Lung (tissue), 12 donors: ENCODE data around the gene NHERF2. TPM values are rescaled to one million over a fixed set of nuclear protein-coding genes. Genes with fewer than 3 reads are reported as not detected.
A peak's percentile ranks its signal among the peaks of the same experiment; 100 is the strongest.

Experiments used
- ATAC-seq: fragments of 200-7000 bp; cut with Tn5 transposase; one replicate; pipeline ENCODE4 v1.9.1; 2020; ENCODE audit warnings: moderate number of reproducible peaks; ENCODE audit not compliant: insufficient read depth, low FRiP score
- DNase-seq, 3 donors: peaks; one replicate each; pipeline ENCODE4 v3.0.0-alpha.2; 2013 to 2017
- H3K27ac ChIP-seq, 2 donors: one replicate each; pipeline ENCODE4 v1.5.1; 2013; ENCODE audit warnings: mild to moderate bottlenecking in 2 of 2, moderate library complexity in 2 of 2, control low read depth in 1 of 2, inconsistent platforms in 1 of 2, low read depth in 1 of 2, low read length in 1 of 2
- H3K27me3 ChIP-seq, 3 donors: one replicate each; pipeline ENCODE4 v1.5.1; 2013; ENCODE audit warnings: low read length in 2 of 3; ENCODE audit not compliant: control insufficient read depth in 3 of 3, insufficient read depth in 3 of 3
- H3K36me3 ChIP-seq, 4 donors: one replicate each; pipeline ENCODE4 v1.5.1; 2013; ENCODE audit warnings: low read length in 4 of 4, mild to moderate bottlenecking in 1 of 4, moderate library complexity in 1 of 4; ENCODE audit not compliant: control insufficient read depth in 4 of 4, insufficient read depth in 4 of 4
- H3K4me1 ChIP-seq, 5 donors: one replicate each; pipeline ENCODE4 v1.5.1; 2013; ENCODE audit warnings: low read length in 5 of 5, mild to moderate bottlenecking in 2 of 5, moderate library complexity in 1 of 5; ENCODE audit not compliant: control insufficient read depth in 5 of 5, insufficient read depth in 5 of 5
- H3K4me3 ChIP-seq: one replicate; pipeline ENCODE4 v1.5.1; 2013; ENCODE audit warnings: mild to moderate bottlenecking, control low read depth, moderate library complexity
- H3K9ac ChIP-seq, 2 donors: one replicate each; pipeline ENCODE4 v1.5.1; 2013; ENCODE audit warnings: low read length in 2 of 2, control low read depth in 1 of 2; ENCODE audit not compliant: insufficient read depth in 1 of 2
- H3K9me3 ChIP-seq, 4 donors: one replicate each; pipeline ENCODE4 v1.5.1; 2013; ENCODE audit warnings: low read length in 3 of 4, mild to moderate bottlenecking in 1 of 4, moderate library complexity in 1 of 4; ENCODE audit not compliant: control insufficient read depth in 4 of 4, insufficient read depth in 3 of 4
- WGBS, 2 donors: extraction: QIAGEN DNeasy Blood & Tissue Kit; methylation state at CpG; one replicate each; pipeline ENCODE4 v1.1.7; 2013; 5-methylcytosine and 5-hydroxymethylcytosine counted together
- polyA plus RNA-seq, 2 donors: library from polyadenylated mRNA; stranded (reverse); fragments of 200-250 nt; gene quantifications; one replicate each; pipeline ENCODE4 v1.2.1, GENCODE V29; 2013
- total RNA-seq, 2 donors: library from RNA; depleted of rRNA in 1 of 2; stranded (reverse); fragments of >200 nt in 1 of 2; gene quantifications; one replicate each; pipeline ENCODE4 v1.2.1, GENCODE V29; 2014 to 2021
- TF ChIP-seq, protein P1 (sequence below): IDR thresholded peaks from 2 replicates; pipeline ENCODE4 v1.5.1; 2012; ENCODE audit warnings: mild to moderate bottlenecking; ENCODE audit errors: control extremely low read depth, extremely low read depth
- donor health status: control.
- donor health status: control.
- donor health status: Bipolar disorder and iron deficiency.
- donor health status: healthy.
- donor health status: DM: yes; HTN: yes; CAD: no.

The NHERF2 gene
- total and polyA plus RNA-seq, 4 donors: 142 to 468 (median 245) TPM

DNA sequence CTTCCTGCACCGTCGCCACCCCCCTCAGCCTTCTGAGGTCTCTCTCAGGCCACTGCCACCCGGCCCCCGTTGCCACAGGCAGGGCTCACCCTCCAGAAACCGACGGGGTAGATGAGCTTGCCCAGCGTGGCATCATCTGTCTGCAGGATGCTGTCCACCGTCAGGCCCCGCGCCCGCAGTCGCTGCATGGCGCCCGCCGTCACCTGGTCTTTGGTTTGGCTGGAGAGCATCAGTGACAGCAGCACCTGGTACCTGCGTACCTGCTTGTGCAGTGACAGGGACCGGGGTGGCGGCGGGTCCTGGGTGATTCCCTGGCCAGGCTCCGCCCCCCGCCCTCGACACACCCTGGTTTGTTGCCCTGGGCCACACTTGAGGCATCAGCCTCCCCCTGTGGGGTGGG lies 17.8 kb downstream of the NHERF2 start:
- ATAC-seq (no peak), DNase-seq (no peak)
- 68 to 70% methylated on average over 22 of the region's 22 CpGs for WGBS, 2 donors
- Histone ChIP-seq H3K27ac (peak overlapping the region; percentile 18 to 78), H3K9ac (no peak overlapping the region), H3K27me3 (no peaks in the 10 kb centered on the region), H3K4me3 (no peak overlapping the region), H3K9me3 (no peaks in the 10 kb centered on the region), H3K4me1 (peaks cover 8 to 63% (median 50%) of the 10 kb centered on the region in 5 donors), H3K36me3 (no peaks in the 10 kb centered on the region)
- TF ChIP-seq, protein P1, sequence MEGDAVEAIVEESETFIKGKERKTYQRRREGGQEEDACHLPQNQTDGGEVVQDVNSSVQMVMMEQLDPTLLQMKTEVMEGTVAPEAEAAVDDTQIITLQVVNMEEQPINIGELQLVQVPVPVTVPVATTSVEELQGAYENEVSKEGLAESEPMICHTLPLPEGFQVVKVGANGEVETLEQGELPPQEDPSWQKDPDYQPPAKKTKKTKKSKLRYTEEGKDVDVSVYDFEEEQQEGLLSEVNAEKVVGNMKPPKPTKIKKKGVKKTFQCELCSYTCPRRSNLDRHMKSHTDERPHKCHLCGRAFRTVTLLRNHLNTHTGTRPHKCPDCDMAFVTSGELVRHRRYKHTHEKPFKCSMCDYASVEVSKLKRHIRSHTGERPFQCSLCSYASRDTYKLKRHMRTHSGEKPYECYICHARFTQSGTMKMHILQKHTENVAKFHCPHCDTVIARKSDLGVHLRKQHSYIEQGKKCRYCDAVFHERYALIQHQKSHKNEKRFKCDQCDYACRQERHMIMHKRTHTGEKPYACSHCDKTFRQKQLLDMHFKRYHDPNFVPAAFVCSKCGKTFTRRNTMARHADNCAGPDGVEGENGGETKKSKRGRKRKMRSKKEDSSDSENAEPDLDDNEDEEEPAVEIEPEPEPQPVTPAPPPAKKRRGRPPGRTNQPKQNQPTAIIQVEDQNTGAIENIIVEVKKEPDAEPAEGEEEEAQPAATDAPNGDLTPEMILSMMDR: no peak

DNA sequence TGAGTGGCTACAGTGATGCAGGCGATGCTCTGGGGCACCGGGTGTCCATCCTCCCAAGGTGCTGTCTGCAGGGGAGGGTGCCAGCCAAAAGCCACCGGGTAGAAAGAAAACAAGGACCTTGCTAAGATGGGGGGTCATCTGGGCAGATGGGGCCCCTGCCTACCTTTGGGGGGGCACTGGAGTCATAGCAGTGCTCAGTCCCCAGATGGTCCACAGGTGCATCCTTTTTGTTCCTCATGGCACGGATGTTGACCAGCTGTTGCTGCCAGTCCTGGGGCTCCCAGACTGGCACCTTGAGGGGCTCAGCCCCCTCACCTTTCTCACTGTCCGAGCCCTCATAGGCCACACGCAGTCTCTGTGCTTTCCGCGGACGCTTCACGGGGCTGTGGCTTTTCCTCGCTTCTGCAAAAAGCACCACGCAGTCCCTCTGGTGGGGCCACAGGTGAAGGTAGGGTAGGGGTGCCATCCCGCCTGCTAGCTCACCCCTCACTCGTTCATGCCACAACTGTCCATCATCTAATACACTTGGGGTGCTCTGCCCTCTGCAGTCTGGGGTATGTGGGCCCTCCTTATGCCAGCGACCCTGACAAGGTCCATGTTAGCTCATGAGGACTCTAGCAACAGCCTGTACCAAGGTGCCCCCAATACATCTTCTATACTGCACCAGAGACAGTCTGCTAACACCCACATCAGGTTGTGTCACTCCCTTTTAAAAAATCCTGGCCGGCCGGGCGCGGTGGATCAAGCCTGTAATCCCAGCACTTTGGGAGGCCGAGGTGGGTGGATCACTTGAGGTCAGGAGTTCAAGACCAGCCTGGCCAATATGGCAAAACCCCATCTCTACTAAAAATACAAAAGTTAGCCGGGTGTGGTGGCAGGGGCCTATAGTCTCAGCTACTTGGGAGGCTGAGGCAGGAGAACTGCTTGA lies 19.5 kb downstream of the NHERF2 start:
- WGBS, 2 donors: 83 to 86% methylated on average over 21 of the region's 21 CpGs
- ATAC-seq (no peak), DNase-seq (no peak)
- TF ChIP-seq, protein P1: no peak
- peaks cover 8 to 46% (median 33%) of the 10 kb centered on the region in 5 donors for H3K4me1 ChIP-seq
- H3K9me3 ChIP-seq: no peaks in the 10 kb centered on the region
- H3K9ac ChIP-seq: peak overlapping the region in 1 of 2 donors; percentile 11
- no peak overlapping the region for H3K4me3 ChIP-seq
- H3K36me3 ChIP-seq: peaks cover 0 to 2% (median under 1%) of the 10 kb centered on the region in 4 donors
- H3K27ac ChIP-seq: peak overlapping the region in 1 of 2 donors; percentile 88
- H3K27me3 ChIP-seq: no peaks in the 10 kb centered on the region

DNA sequence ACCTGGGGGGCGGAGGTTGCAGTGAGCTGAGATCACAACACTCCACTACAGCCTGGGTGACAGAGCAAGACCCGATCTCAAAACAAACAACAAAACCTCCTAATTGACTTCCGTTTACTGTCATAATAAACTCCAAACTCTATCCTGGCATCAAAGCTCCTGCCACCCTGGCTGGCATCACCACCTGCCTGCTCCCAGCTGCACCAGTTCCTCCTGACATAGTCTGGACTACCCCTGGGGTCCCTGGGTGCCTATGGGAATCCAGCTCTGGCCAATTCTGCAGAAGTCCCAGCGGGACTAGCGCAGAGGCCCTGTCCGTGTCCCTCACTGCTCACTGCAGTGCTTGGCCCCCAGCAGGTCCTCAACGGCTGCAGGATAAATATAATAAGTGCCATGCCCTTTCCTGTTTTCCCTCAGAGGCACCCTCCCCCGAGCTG lies 20.2 kb downstream of the NHERF2 start:
- Histone ChIP-seq H3K27me3 (no peaks in the 10 kb centered on the region), H3K4me1 (peaks cover 8 to 39% (median 26%) of the 10 kb centered on the region in 5 donors), H3K4me3 (no peak overlapping the region), H3K9ac (no peak overlapping the region), H3K36me3 (peaks cover 0 to 7% (median 5%) of the 10 kb centered on the region in 4 donors), H3K9me3 (no peaks in the 10 kb centered on the region), H3K27ac (peak overlapping the region; percentile 51 to 88)
- ATAC-seq (no peak), DNase-seq (no peak)
- TF ChIP-seq, protein P1: no peak
- WGBS, 2 donors: 16 to 22% methylated on average over 8 of the region's 8 CpGs
